Type B pancreatic cell (in vitro differentiated cells): Measurements from ENCODE around the gene PSKH1. TPM values are rescaled to one million over a fixed set of nuclear protein-coding genes. Genes with fewer than 3 reads are reported as not detected.

Source experiments
- DNase-seq: peaks from one replicate; pipeline ENCODE4 v3.0.0; 2021; ENCODE audit warnings: mixed read lengths; ENCODE audit not compliant: unreplicated experiment; ENCODE audit errors: extremely low spot score
- H3K27ac Mint-ChIP-seq: 2 replicates; pipeline ENCODE4 v1.8.0; 2021; ENCODE audit warnings: mild to moderate bottlenecking, mixed read lengths
- H3K27me3 Mint-ChIP-seq: 2 replicates; pipeline ENCODE4 v1.8.0; 2021; ENCODE audit warnings: mixed read lengths
- H3K36me3 Mint-ChIP-seq: 2 replicates; pipeline ENCODE4 v1.8.0; 2021; ENCODE audit warnings: mixed read lengths
- H3K4me1 Mint-ChIP-seq: one replicate; pipeline ENCODE4 v1.8.0; 2021; ENCODE audit warnings: mixed read lengths; ENCODE audit not compliant: unreplicated experiment
- H3K4me3 Mint-ChIP-seq: 2 replicates; pipeline ENCODE4 v1.8.0; 2021; ENCODE audit warnings: mild to moderate bottlenecking, mixed read lengths
- H3K9me3 Mint-ChIP-seq: 2 replicates; pipeline ENCODE4 v1.8.0; 2021; ENCODE audit warnings: mixed read lengths
- total RNA-seq: library from RNA; stranded (reverse); gene quantifications from 2 replicates; pipeline ENCODE4 v1.2.1, GENCODE V29; 2021; ENCODE audit warnings: low replicate concordance
- TF ChIP-seq, protein P1 (sequence below): fragments of 200-600 bp; sonication (generic); conservative IDR thresholded peaks from 2 replicates; pipeline ENCODE4 v1.5.0; 2021; ENCODE audit warnings: antibody characterized with exemption, mild to moderate bottlenecking

PSKH1 gene
- total RNA-seq, 1 donor from 2014 or later: 41.5 TPM

DNA sequence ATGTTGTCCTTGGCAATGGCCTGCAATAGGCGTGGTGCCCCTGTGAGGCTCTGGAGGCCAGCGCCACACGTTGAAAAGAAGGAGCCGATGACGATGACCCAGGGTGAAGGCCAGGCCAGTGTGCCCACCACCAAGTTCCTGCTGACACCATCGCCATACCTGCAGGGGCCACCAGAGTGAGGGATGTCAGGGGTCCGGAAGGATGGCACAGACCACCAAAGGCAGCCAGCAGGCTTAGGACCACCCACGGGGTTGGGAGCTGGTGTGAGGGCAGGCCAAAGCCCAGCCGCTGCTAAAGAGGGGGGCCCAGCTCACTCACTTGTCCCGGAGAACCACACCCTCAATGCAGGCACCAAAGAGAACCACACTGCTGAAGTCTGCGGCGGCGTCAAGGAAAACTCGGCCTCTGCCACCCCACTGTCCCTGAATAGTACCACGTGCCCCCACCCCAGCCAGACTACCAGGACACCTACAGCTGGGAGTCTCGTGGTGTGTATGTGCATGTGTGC lies 57.3 kb downstream of the PSKH1 start:
- Mint-ChIP-seq H3K27ac (no peak overlapping the region), H3K9me3 (no peaks in the 10 kb centered on the region), H3K36me3 (no peaks in the 10 kb centered on the region), H3K4me1 (no peaks in the 10 kb centered on the region), H3K4me3 (no peak overlapping the region), H3K27me3 (no peaks in the 10 kb centered on the region)
- DNase-seq: no peak
- TF ChIP-seq, protein P1, sequence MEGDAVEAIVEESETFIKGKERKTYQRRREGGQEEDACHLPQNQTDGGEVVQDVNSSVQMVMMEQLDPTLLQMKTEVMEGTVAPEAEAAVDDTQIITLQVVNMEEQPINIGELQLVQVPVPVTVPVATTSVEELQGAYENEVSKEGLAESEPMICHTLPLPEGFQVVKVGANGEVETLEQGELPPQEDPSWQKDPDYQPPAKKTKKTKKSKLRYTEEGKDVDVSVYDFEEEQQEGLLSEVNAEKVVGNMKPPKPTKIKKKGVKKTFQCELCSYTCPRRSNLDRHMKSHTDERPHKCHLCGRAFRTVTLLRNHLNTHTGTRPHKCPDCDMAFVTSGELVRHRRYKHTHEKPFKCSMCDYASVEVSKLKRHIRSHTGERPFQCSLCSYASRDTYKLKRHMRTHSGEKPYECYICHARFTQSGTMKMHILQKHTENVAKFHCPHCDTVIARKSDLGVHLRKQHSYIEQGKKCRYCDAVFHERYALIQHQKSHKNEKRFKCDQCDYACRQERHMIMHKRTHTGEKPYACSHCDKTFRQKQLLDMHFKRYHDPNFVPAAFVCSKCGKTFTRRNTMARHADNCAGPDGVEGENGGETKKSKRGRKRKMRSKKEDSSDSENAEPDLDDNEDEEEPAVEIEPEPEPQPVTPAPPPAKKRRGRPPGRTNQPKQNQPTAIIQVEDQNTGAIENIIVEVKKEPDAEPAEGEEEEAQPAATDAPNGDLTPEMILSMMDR: no peak

DNA sequence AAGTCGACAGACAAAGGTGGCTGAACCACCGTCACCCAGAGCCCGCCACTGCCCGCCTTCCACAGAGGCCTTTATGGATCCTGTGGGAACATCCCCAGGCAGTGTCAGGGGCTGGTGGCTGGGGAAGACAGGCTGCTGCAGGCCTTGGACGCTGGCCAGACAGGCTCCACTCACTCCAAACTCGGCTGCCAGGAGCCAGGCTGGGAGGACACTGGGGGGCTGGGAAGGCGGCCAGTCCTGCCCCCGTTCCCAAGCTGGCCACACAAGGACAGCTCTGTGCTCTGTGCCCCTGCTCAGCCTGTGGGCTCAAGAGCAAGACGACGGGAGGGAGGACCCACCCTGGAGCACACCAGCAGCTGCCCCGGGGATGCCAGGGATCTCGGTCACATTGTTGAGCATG lies 58.4 kb downstream of the PSKH1 start:
- no peaks in the 10 kb centered on the region for H3K4me1 Mint-ChIP-seq
- no peak overlapping the region for H3K4me3 Mint-ChIP-seq
- no peaks in the 10 kb centered on the region for H3K27me3 Mint-ChIP-seq
- no peak for DNase-seq
- no peak overlapping the region for H3K27ac Mint-ChIP-seq
- TF ChIP-seq, protein P1: no peak
- no peaks in the 10 kb centered on the region for H3K9me3 Mint-ChIP-seq
- H3K36me3 Mint-ChIP-seq: no peaks in the 10 kb centered on the region

DNA sequence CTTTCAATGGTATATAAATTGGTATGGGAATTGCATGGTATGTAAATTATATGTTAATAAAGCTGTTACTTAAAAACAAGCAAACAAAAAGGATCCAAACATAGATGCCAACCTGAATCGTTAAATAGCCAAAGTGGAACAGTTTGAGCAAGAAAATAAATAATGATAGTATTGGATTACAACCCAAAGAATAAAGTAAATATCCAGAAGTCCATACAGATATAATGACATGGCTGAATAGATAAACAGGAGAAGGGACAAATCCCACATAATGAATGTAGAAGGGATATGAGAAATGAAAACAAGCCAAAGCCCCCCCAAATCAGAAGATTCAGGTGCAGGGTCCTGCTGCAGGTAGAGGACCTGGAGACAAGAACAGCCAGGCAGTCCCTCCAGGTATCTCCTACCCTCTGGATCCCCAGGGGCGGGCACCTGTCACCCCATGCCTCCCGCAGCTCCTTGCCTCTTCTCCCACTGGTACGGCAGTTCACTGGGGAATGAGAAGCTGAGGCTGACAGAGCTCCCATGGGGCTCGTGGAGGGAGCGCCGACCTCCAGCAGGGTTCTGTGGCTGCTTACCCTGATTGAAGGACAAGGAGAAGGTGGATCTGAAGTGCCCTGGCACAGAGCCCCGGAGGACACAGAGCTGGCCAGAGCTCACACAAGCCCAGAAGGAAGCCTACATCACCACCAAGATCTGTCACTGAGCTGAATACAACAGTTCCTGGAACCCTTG lies 60.8 kb downstream of the PSKH1 start:
- Mint-ChIP-seq H3K4me1 (no peaks in the 10 kb centered on the region), H3K27me3 (no peaks in the 10 kb centered on the region), H3K36me3 (peaks cover 5% of the 10 kb centered on the region), H3K27ac (no peak overlapping the region), H3K4me3 (no peak overlapping the region), H3K9me3 (no peaks in the 10 kb centered on the region)
- TF ChIP-seq, protein P1: no peak
- DNase-seq: no peak

DNA sequence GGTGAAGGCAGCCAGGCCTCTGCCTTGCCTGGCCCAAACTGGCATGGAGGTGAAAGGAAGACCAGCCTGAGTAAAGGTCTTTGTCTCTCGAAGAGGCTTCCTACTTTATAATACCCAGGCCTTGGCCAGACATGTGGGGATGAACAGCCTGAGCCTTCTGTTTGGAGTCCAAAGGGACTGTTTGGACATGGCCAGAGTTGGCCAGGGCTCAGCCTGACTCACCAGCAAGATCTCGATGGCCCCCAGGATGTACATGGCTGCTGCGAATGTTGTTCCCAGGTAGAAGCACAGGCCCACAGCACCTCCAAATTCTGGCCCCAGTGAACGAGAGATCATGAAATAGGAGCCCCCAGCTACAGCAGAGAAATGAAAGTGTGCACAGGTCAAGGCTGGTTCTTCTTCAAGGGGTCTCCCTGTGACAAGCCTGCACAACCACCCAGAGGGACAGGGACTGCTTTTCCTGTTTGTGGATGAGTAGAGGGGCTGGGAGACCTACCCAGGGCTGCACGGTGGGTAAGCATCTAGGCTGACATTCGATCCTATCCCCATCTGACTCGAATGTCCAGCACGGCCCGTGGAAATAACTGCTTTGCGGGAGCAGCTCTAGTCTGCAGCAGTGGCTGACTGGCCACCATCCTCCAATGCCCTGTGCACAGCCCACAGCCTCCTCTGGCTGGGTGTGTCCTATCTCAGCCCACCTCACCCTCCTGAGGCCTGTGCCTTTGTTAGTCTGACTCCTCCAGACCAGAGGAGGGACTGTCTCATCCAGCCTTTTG lies 61.6 kb downstream of the PSKH1 start:
- TF ChIP-seq, protein P1: no peak
- H3K4me1 Mint-ChIP-seq: no peaks in the 10 kb centered on the region
- no peaks in the 10 kb centered on the region for H3K27me3 Mint-ChIP-seq
- H3K36me3 Mint-ChIP-seq: peaks cover 5% of the 10 kb centered on the region
- DNase-seq: no peak
- no peak overlapping the region for H3K4me3 Mint-ChIP-seq
- H3K9me3 Mint-ChIP-seq: no peaks in the 10 kb centered on the region
- no peak overlapping the region for H3K27ac Mint-ChIP-seq

DNA sequence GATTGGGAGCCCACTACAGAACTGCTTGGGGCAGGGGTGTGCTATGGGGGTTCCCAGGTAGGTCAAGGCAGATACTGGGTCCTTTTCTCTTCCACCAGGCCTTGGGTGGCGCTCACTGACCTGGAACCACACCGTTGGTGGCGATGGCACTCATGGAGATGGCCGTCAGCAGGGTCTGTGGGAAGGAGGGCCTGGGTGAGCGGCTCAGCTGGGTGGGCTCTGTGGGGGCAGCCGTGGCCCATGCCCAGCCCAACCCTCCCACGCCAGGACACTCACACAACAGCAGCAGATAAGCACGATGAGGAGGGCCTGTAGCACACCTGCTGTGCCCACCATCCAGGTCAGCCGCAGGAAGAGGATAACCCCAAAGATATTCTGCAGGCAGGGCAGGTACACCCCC lies 64.6 kb downstream of the PSKH1 start:
- TF ChIP-seq, protein P1: no peak
- no peaks in the 10 kb centered on the region for H3K4me1 Mint-ChIP-seq
- peaks cover 9% of the 10 kb centered on the region for H3K36me3 Mint-ChIP-seq
- H3K9me3 Mint-ChIP-seq: no peaks in the 10 kb centered on the region
- H3K27me3 Mint-ChIP-seq: no peaks in the 10 kb centered on the region
- no peak for DNase-seq
- no peak overlapping the region for H3K27ac Mint-ChIP-seq
- H3K4me3 Mint-ChIP-seq: no peak overlapping the region
